ENCODE results near the gene PPP5C.

Gene PPP5C

GRCh38 chr19:46337487-46337886 is 9.4 kb upstream of the PPP5C start:
- DNase-seq, result no peak

- DNase-seq, result no peak
These were observed 7.4 kb upstream of the PPP5C start for GRCh38 chr19:46339446-46339845.

- no peak for DNase-seq
These were observed 6.7 kb upstream of the PPP5C start for GRCh38 chr19:46340051-46340659.

- DNase-seq, result no peak
These were observed 5.0 kb upstream of the PPP5C start for GRCh38 chr19:46341937-46342336.

GRCh38 chr19:46344363-46344762 is 2.5 kb upstream of the PPP5C start:
- DNase-seq, result no peak

GRCh38 chr19:46345157-46345556 is 1.7 kb upstream of the PPP5C start:
- no peak for DNase-seq

- DNase-seq, result no peak
These were observed 641 bp downstream of the PPP5C start for GRCh38 chr19:46347572-46347883.

GRCh38 chr19:46347985-46348384 is 1.1 kb downstream of the PPP5C start:
- no peak for DNase-seq

- DNase-seq, result no peak
These were observed 2.6 kb downstream of the PPP5C start for GRCh38 chr19:46349311-46349993.

GRCh38 chr19:46350029-46350757 is 3.3 kb downstream of the PPP5C start:
- DNase-seq, result no peak

GRCh38 chr19:46350758-46351159 is 3.9 kb downstream of the PPP5C start:
- DNase-seq, result no peak

- no peak for DNase-seq
These were observed 4.6 kb downstream of the PPP5C start for GRCh38 chr19:46351241-46352041.

- DNase-seq, result no peak
These were observed 7.0 kb downstream of the PPP5C start for GRCh38 chr19:46353730-46354528.

GRCh38 chr19:46355234-46356148 is 8.6 kb downstream of the PPP5C start:
- no peak for DNase-seq

GRCh38 chr19:46356149-46357055 is 9.5 kb downstream of the PPP5C start:
- DNase-seq, result no peak

GRCh38 chr19:46357846-46358583 is 11.1 kb downstream of the PPP5C start:
- no peak for DNase-seq

GRCh38 chr19:46361915-46362314 is 15.0 kb downstream of the PPP5C start:
- no peak for DNase-seq

GRCh38 chr19:46364359-46364758 is 17.5 kb downstream of the PPP5C start:
- no peak for DNase-seq

- no peak for DNase-seq
These were observed 18.7 kb downstream of the PPP5C start for GRCh38 chr19:46365561-46365960.
